ENCODE data around the gene COPZ2.
"Not testable (repeated sequence)": the region's sequence is repeated elsewhere in the genome, so short reads cannot be mapped to it uniquely, and the experiment has no call there.

COPZ2 gene, protein sequence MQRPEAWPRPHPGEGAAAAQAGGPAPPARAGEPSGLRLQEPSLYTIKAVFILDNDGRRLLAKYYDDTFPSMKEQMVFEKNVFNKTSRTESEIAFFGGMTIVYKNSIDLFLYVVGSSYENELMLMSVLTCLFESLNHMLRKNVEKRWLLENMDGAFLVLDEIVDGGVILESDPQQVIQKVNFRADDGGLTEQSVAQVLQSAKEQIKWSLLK

DNA sequence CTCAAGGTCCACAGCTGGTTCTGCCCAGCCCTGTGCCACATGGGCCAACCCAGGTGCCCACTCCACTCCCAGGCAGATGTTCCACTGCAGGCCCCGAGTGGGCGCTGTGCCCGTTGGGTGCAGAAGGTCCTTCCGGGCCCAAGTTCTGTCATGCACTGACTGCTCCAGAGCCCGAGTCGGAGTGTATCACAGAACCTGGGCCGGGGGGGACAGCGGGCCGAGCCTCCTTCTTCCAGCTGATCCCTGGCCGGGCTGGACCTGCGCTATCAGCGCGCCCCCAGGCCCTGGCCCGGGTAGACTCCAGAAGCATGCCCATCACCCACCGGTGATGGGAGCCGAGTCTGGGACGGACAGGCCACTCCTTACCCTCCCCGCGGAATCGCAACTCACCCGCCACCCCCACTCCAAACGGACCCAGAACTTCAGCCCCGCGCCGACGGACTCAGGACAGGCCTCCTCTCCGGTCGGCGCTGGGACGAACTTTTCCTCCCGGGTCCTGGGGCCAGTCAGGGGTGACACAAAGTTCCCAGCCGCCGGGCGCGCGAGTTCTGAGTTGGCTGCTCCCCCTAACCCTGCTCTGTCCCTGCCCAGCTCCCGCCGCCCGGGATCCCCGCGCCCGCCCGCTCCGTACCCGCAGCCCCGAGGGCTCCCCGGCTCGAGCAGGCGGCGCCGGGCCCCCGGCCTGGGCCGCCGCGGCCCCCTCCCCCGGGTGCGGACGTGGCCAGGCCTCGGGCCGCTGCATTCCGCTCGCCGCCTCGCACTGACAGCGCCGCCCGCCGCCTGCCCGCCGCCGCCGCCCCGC is at the start of gene COPZ2:
Gene COPZ2, minus strand, starts transcription at position 762 of the 802 bp plus-strand sequence. Its CDS starts 20 bp downstream, at position 742.
- no peak for TF ChIP-seq ZNF274 (IDR thresholded peaks at IDR 0.05; ENCODE audit: low read depth, low read length)

DNA sequence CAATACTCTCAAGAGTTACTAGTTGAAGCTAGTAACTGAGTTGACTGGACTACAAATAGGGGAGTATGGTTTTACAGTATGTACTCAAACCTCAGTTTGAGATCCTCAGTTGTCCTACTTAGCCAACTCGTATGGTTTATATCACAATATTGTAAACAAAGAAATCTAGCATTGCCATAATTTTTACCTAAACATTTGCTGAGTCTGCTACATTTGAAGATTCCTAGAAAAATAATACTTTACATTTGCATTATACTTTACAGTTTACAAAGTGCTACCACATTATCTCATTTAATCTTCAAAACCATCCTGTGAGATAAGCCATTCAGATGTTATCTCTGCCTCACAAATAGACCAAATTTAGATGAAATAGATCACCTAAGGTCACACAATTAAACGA is 47.3 kb upstream of the COPZ2 start:
- no peak overlapping the region for H3K4me3 ChIP-seq (ENCODE audit: low read length)
- no peak for TF ChIP-seq ZNF274 (IDR thresholded peaks at IDR 0.05; ENCODE audit: low read depth, low read length)

More for the DNA sequence above, at the start of gene COPZ2:
- peak within 1 kb of the TSS; percentile 51; the same call in 1 of the 2 replicates for H3K4me3 ChIP-seq (ENCODE audit: low read length)

DNA sequence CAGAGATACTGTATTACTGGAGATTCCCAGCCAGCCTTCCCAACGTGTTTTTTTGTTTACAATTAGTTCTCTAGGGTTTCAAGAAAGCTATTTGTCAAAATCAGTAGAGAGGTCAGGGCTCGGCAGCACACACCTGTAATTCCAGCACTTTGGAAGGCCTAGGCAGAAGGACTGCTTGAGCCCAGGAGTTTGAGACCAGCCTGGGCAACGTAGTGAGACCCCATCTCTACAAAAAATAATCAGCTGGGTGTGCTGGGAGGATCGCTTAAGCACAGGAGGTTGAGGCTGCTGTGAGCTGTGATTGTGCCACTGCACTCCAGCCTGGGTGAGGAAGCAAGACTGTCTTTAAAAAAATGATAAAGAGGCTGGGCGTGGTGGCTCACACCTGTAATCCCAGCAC is 44.3 kb upstream of the COPZ2 start:
- TF ChIP-seq ZNF274 (IDR thresholded peaks at IDR 0.05; ENCODE audit: low read depth, low read length): no peak
- H3K4me3 ChIP-seq (ENCODE audit: low read length): no peak overlapping the region

DNA sequence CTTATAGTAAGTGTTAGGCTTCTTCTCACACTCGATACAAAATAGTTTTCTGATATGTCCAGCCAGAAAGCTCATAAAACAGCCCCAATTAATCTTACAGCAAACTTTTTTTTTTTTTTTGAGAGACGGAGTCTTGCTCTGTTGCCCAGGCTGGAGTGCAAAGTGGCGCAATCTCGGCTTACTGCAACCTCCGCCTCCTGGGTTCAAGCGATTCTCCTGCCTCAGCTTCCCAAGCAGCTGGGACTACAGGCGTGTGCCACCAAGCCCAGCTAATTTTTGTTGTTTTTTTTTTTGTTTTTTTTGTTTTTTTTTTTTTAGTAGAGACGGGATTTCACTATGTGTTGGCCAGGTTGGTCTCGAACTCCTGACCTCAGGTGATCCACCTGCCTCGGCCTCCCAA is 39.6 kb upstream of the COPZ2 start:
- H3K4me3 ChIP-seq (ENCODE audit: low read length): not testable (repeated sequence)

DNA sequence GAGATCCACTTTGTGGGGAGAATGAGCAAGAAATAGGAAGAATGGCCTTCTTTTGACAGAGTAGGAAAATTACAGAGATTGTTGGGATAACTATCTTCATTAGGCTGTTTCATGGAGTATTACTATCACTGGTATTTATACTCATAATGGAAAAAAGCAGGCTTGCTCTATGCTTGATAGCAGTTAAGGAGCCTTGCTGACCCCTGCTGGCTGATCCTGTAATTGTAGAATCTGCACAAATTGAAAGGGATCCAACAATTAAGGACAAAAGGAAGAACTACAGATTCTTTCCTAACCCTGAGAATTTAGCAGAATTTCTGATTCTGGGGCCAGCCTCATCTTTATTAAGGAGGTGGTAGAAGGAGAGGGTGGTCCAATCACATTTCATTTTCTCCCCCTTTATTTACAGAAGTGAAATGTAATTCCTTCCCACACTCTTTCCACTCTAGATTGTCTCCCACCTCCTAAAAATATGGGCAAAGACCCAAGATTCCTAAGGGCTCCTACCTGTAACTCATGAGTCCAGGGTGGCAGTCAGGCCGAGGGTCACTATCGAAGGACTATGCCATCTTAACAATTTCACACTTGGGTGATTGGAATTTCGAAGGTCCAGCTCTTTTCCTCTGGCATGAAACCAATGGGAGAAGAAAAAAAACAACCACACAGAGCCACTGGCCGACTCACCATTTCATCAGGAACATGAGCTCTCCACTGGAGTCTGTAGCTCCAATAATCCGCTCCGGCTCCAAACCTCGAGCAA is 36.9 kb upstream of the COPZ2 start:
- TF ChIP-seq ZNF274 (IDR thresholded peaks at IDR 0.05; ENCODE audit: low read depth, low read length): no peak

DNA sequence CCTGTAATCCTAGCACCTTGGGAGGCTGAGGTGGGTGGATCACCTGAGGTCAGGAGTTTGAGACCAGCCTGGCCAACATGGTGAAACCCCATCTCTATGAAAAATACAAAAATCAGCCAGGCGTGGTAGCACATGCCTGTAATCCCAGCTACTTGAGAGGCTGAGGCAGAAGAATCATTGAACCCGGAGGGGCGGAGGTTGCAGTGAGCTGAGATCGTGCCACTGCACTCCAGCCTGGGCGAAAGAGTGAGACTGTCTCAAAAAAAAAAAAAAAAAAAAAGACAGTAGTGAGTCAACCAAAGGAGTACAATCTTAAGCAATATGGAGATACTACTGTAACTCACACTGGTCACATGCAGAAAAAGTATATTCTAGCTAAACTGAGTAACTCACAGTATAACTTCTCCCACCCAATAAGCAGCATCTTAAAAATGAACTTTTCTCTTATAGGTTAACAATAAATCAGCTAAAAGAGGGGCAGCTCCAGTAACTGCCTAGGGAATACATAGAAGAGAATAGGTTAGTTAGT is 36.0 kb upstream of the COPZ2 start:
- H3K4me3 ChIP-seq (ENCODE audit: low read length): not testable (repeated sequence)

More for the DNA sequence above, 36.9 kb upstream of the COPZ2 start:
- no peak overlapping the region for H3K4me3 ChIP-seq (ENCODE audit: low read length)

DNA sequence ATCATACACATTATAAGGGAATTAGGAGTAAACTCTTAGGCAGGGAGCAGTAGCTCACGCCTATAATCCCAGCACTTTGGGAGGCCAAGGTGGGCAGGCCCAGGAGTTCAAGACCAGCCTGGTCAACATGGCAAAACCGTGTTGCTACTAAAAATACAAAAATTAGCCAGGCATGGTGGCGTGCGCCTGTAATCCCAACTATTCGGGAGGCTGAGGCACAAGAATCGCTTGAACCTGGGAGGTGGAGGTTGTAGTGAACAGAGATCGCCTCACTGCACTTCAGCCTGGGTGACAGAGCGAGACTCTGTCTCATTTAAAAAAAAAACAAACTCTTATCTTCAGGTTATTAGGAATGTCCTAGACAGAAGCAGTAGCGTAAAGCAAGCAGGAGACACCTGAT is 35.2 kb upstream of the COPZ2 start:
- not testable (repeated sequence) for H3K4me3 ChIP-seq (ENCODE audit: low read length)

DNA sequence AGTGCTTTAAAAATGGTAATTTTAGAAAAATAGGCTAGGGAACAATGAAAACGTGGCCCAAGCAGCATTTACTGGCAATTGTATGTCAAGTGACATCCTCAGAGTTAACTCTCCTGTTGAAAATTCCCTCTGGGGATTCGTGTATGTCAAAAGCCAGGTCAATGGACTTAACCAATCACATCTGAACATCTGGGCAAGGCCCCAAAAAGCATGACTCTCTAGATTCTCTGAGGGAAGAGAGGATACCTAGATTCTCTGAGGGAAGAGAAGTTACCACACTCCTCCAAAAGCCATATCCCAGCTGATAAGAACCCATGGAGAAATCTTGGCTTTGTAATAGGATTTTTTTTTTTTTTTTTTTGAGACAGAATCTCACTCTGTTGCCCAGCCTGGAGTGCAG is 34.1 kb upstream of the COPZ2 start:
- TF ChIP-seq ZNF274 (IDR thresholded peaks at IDR 0.05; ENCODE audit: low read depth, low read length): no peak
- H3K4me3 ChIP-seq (ENCODE audit: low read length): no peak overlapping the region

DNA sequence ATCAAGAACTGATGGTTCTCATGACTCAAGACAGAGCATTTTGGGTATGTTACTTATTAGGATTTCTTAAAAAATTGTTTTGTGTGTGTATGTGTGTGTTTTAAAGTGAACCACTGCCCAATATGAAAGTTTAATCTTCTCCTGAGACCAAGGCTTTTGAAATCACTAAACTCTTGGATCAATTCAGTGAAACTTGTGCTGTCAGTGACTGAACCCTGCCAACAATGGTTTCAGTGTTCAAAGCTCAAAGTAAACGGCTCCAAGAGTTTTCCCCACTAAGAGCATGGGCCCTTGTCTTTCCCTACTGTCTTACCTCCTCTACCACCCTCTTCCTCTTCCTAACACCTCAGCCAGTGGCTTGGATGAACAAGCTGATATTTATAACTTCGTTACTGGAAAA is 32.6 kb upstream of the COPZ2 start:
- TF ChIP-seq ZNF274 (IDR thresholded peaks at IDR 0.05; ENCODE audit: low read depth, low read length): no peak
- H3K4me3 ChIP-seq (ENCODE audit: low read length): no peak overlapping the region

DNA sequence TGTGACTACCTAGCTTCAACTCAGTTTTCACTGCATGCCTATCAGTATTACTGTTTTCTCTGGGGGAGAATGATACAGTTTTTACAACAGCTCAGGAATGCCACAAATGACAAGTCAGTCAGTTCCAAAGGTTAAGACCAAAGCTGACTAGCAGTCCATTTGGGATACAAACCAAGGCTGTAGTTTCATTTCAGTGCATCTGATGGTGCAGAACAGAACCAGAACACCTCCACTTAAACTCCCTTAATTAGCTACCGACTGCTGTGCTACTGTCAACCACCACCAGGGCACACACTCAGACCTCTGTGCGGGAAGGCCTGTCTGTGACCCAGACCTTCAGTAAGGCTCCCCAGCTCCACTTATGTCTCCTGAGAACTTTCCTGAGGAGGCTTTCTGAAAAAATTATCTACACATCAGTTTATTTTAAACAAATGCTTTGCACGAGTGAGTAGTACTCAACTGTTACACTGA is 30.9 kb upstream of the COPZ2 start:
- H3K4me3 ChIP-seq (ENCODE audit: low read length): no peak overlapping the region
- TF ChIP-seq ZNF274 (IDR thresholded peaks at IDR 0.05; ENCODE audit: low read depth, low read length): no peak

DNA sequence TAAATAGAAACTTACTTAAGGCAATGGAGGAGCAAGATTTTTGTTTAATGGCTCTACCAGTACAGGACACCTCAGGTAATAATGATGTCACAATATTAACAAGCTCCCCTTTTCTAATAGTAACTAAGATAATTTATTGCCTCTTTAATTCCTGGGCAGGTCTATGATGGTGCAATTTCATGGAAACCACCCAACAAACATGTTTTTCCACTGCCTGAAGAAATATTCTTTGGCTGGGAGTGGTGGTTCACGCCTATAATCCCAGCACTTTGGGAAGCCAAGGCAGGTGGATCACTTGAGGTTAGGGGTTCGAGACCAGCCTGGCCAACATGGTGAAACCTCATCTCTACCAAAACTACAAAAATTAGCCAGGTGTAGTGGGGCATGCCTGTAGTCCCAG is 30.2 kb upstream of the COPZ2 start:
- H3K4me3 ChIP-seq (ENCODE audit: low read length): not testable (repeated sequence)

DNA sequence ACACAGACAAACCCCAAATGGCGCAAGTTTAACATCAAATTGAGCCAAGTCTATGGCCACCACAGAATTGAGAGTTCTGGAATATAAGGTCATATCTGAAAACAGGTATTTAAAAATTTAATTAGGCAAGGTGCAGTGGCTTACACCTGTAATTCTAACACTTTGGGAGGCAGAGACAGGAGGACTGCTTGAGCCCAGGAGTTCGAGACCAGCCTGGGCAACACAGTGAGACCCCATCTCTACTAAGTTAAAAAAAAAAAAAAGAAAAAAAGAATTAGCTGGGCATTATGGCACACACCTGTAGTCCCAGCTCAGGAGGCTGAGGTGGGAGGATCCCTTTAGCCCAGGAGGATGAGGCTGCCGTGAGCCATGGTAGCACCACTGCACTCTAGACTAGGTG is 29.6 kb upstream of the COPZ2 start:
- no peak for TF ChIP-seq ZNF274 (IDR thresholded peaks at IDR 0.05; ENCODE audit: low read depth, low read length)
- H3K4me3 ChIP-seq (ENCODE audit: low read length): no peak overlapping the region

DNA sequence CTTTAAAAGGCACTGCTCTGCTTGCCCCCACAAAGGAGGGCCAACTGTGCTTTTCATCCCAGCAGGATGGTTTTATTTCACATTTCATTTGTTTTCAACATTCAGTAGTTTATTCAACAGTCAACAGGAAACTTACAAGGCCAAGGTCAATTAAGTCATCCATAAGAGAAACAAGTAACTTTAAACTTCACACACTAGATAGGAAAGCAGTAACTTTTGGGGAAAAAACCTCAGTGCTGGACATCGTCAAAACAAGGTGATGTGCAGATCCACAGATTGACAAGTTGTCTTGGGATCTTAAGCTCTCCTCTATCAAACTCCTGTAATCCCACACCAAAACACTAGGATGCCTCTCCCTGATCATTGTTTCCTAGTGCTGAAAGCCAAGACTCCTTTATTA is 29.1 kb upstream of the COPZ2 start:
- no peak for TF ChIP-seq ZNF274 (IDR thresholded peaks at IDR 0.05; ENCODE audit: low read depth, low read length)
- no peak overlapping the region for H3K4me3 ChIP-seq (ENCODE audit: low read length)

DNA sequence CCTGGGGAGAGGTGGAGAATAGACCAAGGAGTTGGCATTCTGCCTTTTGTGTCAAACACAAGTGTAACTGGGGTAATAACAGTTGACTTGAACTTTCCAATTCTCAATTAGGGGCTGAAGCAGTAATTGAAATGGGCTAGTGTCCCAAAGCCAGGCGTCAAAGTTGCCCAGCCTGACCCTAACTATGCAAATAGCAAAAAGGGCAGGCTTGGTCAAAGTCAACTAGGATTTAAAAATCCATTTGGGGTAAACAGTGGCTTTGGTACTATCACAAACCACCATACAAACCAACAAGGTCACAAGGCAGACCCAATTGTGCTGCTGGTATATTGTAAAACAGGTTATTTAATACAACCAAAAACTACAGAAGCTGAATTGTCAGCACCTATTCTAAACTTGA is 28.6 kb upstream of the COPZ2 start:
- H3K4me3 ChIP-seq (ENCODE audit: low read length): no peak overlapping the region
- no peak for TF ChIP-seq ZNF274 (IDR thresholded peaks at IDR 0.05; ENCODE audit: low read depth, low read length)

DNA sequence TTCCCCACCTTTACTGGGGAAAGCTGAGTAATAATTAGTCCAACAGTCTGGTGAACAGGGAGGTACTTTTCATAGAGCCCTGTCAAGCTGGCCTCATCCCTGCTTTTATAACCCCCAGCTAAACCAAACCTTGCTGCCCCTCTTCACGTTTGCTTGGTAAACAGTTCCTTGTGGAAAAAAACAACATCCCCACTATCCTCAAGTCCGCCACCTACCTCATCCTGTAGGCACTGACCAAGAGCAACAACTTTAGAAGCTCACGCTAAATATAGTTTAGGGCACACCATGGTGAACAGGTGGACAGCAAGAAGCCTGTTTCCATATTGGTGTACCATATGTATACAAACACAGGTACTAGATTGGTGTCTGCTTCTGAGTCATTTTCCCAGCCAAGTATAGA is 27.0 kb upstream of the COPZ2 start:
- TF ChIP-seq ZNF274 (IDR thresholded peaks at IDR 0.05; ENCODE audit: low read depth, low read length): no peak
- no peak overlapping the region for H3K4me3 ChIP-seq (ENCODE audit: low read length)
